HCEC 1CT (cell line): ENCODE data around the gene INF2.
A peak's percentile ranks its signal among the peaks of the same experiment; 100 is the strongest.

ENCODE experiments used
- DNase-seq: peaks from one replicate; pipeline ENCODE4 v3.0.0-alpha.2; 2017

Gene INF2

DNA sequence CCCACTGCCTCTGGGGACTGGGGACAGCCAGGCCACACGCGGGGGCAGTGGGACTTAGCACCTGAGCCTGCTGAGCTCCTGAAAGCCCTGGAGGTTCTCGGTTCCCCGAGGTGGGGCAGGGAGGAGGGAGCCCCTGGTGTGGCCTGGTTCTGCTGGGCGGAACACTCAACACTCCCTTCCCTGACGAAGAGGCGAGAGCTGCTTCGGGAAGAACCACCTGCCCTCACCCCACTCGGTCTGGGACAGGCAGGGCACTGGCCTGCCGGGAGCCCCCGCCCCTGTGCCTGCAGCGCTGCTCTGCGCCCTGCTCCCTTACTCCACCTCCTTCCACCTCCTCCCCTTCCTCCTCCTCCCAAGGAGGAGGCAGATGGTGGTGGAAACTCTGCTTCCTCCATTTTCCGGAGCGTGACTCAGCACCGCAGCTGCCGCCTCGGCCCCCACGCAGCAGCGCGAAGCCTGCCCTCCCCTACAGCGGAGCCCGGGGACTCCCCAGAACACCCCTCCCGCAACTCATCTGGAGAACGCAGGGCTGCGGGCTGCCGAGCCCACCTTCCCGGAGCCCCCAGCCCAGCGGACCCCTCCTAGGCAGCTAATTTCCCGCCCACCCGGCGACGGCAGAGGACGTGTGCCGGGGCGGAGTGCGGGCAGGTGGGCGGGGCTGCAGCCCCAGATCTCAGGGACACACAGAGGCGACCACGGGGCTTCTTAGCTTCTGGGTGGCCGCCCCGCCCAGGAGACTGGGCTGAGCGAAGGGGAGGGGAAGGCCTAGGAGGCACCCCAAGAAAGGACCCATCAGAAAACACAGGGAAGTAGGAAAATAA is 11.7 kb upstream of the INF2 start:
- DNase-seq = peak; percentile 66

DNA sequence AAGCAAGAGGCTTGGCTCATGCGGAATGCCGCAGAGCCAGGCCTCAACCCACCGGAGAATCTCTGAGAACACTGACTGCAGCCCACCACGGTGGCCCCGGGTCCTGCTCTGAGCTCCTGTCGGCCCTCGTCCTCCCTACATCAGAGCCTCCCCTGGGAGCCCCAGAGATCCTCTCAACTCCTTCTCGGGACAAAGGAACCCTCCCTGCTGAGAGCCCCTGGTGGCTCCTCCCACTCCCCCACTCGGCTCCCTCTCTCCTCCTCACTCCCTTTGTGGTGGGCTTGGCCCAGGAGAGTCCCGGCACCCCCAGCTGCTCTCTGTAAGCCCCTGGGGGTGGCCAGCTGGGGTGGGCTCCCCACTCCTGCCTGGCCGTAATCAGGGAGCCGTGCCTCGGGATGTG is 11.1 kb upstream of the INF2 start:
- peak; percentile 14 for DNase-seq

- no peak for DNase-seq
Observed at GRCh38 chr14:104678901-104679705, 10.3 kb upstream of the INF2 start.

GRCh38 chr14:104680056-104680805 is 9.2 kb upstream of the INF2 start:
- DNase-seq = peak; percentile 76

GRCh38 chr14:104680806-104681688 is 8.4 kb upstream of the INF2 start:
- peak; percentile 80 for DNase-seq

DNA sequence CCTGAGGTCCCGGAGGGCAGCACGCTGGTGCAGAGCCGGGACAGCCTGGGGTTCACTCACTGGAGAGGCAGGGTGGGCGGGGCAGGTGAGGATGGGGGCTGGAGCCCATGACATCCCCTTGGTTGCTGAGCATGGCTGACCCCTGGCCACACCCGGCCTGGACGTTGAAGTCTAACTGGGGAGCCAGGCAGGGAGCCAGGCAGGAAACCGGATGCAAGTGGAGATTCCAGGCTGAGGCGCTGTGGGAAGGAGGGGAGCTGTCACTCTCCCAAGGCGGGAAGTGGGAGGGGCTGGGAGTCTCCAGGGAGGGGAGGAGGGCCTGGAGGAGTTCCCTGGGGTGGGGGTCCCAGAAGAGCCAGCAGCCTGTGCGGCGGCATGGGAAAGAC is 7.7 kb upstream of the INF2 start:
- DNase-seq = peak; percentile 83

DNA sequence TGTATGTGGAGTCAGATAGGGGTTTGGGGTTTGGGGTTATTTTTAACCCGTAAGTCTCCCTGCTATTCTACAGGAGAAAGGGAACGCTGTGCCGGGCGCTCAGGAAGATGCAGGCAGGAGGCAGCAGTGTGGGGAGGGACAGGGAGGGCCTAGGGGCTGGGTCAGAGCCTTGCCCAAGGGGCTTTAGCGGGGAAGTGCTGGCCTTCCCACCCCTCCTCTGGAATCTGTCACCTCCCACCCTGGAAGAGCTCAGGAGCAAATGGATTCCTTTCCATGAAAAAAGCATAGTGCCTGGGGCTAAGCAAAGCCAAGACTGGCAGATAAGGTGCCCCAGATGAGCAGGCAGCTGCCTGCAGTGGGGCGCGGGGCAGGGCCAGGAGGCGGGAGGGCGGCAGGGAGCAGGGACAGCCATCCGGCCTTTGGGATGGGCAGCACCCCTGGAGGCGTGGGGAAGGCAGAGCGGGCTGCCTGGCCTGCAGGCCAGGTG is 7.3 kb upstream of the INF2 start:
- DNase-seq = no peak

- no peak for DNase-seq
Observed at GRCh38 chr14:104683653-104684448, 5.6 kb upstream of the INF2 start.

GRCh38 chr14:104684449-104684821 is 5.0 kb upstream of the INF2 start:
- DNase-seq = no peak

GRCh38 chr14:104685216-104685997 is 4.0 kb upstream of the INF2 start:
- no peak for DNase-seq

DNA sequence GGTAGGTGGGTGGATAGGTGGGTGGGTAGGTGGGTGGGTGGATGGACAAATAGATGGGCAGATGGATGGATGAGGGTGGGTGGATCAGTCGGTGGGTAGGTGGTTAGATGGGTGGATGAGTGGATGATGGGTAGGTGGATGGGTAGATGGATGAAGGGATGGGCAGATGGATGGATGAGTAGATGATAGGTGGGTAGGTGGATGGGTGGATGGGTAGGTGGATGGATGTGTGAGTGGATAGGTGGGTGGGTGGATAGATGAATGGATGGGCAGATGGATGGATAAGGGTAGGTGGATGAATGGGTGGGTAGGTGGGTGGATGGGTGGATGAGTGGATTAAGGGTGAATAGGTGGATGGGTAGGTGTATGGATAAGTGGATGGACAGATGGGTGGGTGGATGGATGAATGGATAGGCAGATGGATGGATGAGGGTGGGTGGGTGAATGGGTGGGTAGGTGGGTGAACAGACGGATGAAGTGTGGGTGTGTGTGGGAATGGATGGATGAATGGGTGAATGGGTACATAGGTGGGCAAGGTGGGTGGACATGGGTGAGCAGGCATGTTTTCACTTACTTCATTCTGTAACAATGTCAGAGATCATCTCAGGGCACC is 3.3 kb upstream of the INF2 start:
- no peak for DNase-seq

GRCh38 chr14:104686624-104687517 is 2.5 kb upstream of the INF2 start:
- no peak for DNase-seq

DNA sequence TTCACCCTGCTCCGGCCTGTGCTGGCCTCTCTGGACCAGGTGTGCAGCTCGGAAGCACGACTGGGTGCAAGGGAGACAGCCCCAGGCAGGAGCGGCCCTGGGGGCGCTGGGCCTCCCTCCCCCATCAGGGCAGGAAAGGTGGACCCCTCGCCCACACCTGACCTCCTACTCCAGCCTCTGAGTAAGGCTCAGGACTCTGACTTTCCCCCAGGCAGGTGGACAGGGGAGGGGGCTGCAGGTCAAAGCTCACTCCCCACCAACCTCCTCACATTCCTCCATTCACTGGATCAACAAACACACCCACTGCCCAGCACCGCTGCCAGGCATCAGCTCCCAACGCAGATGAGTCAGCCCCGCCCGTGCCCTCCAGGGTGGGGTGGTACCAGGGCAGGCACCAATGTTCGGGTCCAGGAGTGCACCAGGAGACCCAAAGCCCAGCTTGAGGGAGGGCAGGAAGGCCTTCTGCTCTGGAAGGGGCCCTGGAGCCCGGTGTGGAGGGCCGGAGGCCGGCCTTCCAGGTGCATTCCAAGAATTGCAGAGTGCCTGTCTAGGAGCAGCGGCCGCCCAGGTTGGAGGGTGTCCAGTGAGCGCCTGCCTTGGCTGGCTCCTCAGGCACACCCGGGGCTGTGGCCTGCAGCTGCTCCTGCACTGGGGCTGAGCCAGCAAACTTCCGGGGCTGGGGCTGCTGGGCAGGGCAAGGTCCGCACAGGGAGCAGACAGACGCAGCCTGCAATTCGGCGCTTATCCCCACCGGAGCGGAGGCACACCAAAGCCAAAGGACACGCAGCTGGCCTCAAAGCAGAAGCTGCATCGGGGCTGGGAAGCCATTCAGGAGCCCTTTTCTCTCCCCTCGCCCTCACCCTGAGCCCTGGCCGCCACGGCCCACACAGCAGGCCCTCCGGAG is 1.6 kb upstream of the INF2 start:
- DNase-seq = peak; percentile 40

DNA sequence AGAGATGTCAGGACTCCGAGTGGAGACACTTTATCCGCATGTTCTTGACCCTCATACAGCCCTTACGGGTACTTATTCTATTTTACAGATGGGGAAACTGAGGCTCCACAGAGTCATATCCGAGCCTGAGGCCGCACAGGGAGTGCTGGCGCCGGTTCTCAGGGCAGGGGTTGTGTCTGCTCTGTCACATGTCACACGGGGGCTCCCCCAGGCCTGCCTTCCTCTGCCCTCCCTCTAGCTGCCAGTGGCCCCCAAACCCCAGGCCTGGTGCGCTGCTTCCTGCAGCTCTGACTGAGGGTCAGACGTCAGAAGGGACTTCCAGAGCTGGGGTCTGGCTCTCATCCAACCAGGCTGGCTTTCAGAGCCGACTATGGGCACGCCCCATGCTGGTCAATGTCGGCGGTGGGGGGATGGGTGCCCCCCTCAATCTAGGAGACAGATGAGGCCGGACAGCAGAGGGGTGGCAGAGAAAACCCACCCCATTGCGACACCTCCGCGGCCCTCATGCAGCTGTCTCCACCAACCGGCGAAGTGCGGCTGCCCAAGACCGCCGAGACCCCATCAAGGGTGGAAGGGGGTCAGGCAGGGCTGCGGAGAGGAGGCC is 811 bp upstream of the INF2 start:
- peak; percentile 44 for DNase-seq

GRCh38 chr14:104689881-104690711 is 678 bp downstream of the INF2 start:
- peak; percentile 38 for DNase-seq

DNA sequence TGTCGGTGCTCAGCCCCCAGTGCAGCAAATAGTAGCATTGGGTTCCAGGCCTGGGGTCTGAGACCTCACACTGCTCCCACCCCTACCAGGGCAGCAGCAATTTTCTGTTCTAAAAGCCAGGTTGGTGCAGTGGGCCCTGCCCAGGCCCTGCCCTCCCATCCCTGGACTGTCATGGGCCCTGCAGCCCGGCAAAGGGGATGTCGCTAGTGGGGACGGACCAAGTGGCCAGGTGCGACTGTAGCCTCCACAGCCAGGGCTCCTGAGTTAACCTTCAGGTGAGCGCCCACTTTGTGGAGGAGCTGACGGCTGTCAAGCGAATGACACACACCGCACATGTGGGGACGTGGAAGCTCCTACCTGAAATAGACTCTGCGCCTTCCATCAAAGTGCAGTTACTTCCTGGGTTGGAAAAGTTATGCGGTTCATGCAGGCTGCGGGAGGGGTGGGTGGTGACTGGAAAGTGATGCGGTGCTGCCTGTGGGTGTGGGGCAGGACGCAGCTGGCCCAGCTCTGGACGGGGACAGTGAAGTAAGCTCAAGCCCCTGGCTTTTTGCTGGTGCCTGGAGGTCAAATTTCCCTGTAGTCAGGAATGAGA is 1.5 kb downstream of the INF2 start:
- no peak for DNase-seq
